Testis (tissue), 2 donors: ENCODE measurements around the gene CDKAL1.

Experiments
- POLR2A ChIP-seq: fragments of 450-650 bp; IDR thresholded peaks from one replicate; pipeline ENCODE4 v1.6.1; 2017; ENCODE audit warnings: antibody characterized with exemption, mild to moderate bottlenecking, moderate library complexity
- TF ChIP-seq, protein P1 (sequence below), 3 experiments: fragments of 450-650 bp in 2 of 3; fragments of 200-600 bp in 1 of 3; sonication (generic) in 1 of 3; IDR thresholded peaks; one replicate each; pipeline ENCODE4 v1.5.1; 2016 to 2019; ENCODE audit warnings: antibody characterized with exemption in 3 of 3, mild to moderate bottlenecking in 2 of 3, moderate library complexity in 1 of 3

DNA sequence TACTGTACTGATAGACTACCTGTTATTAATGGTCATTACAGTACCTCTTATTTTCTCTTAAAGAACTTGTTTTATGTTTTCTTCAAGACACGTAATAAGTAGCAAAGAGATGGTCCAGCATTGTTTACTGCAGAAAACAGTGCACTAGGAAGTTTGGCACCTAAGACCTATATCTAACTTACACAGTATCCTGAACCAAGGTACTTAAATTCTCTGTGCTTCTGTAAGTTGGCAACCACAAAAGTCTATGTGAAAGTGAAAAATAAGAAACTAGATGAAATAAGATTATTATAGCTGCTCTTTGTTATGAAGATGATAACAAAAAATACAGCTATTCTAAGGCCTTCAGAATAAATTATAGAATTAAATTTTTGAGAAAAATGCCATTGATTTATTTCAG, 647.6 kb downstream of the CDKAL1 start:
- TF ChIP-seq, protein P1, sequence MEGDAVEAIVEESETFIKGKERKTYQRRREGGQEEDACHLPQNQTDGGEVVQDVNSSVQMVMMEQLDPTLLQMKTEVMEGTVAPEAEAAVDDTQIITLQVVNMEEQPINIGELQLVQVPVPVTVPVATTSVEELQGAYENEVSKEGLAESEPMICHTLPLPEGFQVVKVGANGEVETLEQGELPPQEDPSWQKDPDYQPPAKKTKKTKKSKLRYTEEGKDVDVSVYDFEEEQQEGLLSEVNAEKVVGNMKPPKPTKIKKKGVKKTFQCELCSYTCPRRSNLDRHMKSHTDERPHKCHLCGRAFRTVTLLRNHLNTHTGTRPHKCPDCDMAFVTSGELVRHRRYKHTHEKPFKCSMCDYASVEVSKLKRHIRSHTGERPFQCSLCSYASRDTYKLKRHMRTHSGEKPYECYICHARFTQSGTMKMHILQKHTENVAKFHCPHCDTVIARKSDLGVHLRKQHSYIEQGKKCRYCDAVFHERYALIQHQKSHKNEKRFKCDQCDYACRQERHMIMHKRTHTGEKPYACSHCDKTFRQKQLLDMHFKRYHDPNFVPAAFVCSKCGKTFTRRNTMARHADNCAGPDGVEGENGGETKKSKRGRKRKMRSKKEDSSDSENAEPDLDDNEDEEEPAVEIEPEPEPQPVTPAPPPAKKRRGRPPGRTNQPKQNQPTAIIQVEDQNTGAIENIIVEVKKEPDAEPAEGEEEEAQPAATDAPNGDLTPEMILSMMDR (IDR thresholded peaks at IDR 0.05) = no peak
- no peak for TF ChIP-seq POLR2A
